GM18505 (cell line): Measurements from ENCODE around the gene EPSTI1.

Experiments
- ATAC-seq: cut with Tn5 transposase; IDR thresholded peaks from one replicate; pipeline ENCODE4 v1.9.1; 2021; ENCODE audit not compliant: unreplicated experiment
- POLR2A ChIP-seq: IDR thresholded peaks from 4 replicates; pipeline ENCODE4 v1.6.1; 2011; ENCODE audit warnings: borderline replicate concordance; ENCODE audit not compliant: insufficient read depth, insufficient read length; ENCODE audit errors: extremely low read depth

Gene EPSTI1

GRCh38 chr13:42849200-42849599 is 142.8 kb downstream of the EPSTI1 start:
- TF ChIP-seq POLR2A = no peak
- no peak for ATAC-seq

DNA sequence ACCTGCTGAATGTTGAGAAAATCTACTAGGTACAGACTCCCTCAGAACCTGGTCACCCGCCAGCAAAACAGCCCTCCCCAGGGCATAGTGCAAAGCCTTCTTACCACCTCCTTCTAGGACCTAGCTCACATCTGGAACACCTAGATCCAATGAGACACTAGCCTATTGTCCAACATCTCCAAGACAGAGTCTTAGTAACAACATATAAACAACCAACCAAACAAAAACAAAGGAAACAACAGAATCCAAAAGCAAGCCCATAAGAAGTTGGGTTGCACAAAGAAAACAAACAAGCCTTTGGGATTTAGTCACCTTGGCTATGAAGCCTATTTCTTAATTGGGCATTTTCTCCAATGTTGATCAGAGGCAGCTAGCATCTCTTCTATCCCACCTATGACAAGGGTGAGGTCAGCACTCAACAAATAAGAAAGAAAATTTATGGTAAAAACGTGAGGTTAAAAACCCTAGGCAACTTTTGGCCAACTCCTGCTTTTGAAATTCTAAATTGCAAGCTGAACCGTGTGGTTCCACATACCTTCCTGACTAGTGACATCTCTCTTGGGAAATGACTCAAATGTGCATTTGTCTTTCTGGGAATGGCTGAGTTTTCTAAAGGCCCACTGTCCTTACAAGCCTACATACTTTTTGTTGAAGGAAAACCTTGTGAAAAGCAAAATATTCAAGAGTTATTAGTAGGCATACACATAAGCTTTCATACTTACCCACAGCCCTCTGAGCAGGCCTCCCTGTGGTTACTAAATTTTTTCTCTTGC is 144.0 kb downstream of the EPSTI1 start:
- no peak for TF ChIP-seq POLR2A
- ATAC-seq = no peak

- TF ChIP-seq POLR2A = no peak
- no peak for ATAC-seq
Observed at GRCh38 chr13:42836930-42837690, 154.9 kb downstream of the EPSTI1 start.
